Right lobe of liver (tissue), 6 donors: ENCODE results near the gene GSN. TPM values are rescaled to one million over a fixed set of nuclear protein-coding genes. Genes with fewer than 3 reads are reported as not detected.

Experiments used
- ATAC-seq, 4 donors: fragments of 200-7000 bp; cut with Tn5 transposase; one replicate each; pipeline ENCODE4 v1.9.1; 2020; ENCODE audit warnings: mild to moderate bottlenecking in 4 of 4, moderate library complexity in 4 of 4
- DNase-seq, 3 donors: peaks; one replicate each; pipeline ENCODE4 v3.0.0-alpha.2; 2020
- H3K27ac ChIP-seq, 3 donors: fragments of 200-600 bp; one replicate each; pipeline ENCODE4 v1.8.0; 2022
- H3K27me3 ChIP-seq, 2 donors: fragments of 200-600 bp; one replicate each; pipeline ENCODE4 v1.8.0; 2022
- H3K36me3 ChIP-seq, 4 donors: fragments of 200-600 bp; sonication (generic) in 1 of 4; one replicate each; pipeline versions ENCODE4 v1.5.1 to v1.8.0; 2017 to 2022; ENCODE audit warnings: control low read depth in 1 of 4
- H3K4me1 ChIP-seq, 4 donors: fragments of 200-600 bp; sonication (generic) in 1 of 4; one replicate each; pipeline versions ENCODE4 v1.5.1 to v1.8.0; 2017 to 2022; ENCODE audit warnings: control low read depth in 1 of 4
- H3K4me3 ChIP-seq, 3 donors: fragments of 200-600 bp; one replicate each; pipeline ENCODE4 v1.8.0; 2022
- H3K9me3 ChIP-seq, 4 donors: fragments of 200-600 bp; sonication (generic) in 1 of 4; one replicate each; pipeline versions ENCODE4 v1.5.1 to v1.8.0; 2017 to 2022; ENCODE audit warnings: control low read depth in 1 of 4
- POLR2A ChIP-seq: fragments of 450-650 bp; IDR thresholded peaks from one replicate; pipeline ENCODE4 v1.6.1; 2017; ENCODE audit warnings: antibody characterized with exemption, mild to moderate bottlenecking
- WGBS: methylation state at CpG from one replicate; pipeline ENCODE4 v1.1.6; 2018; ENCODE audit warnings: low coverage, low lambda C conversion rate; ENCODE audit not compliant: insufficient coverage; ENCODE audit errors: missing lambda C conversion rate; 5-methylcytosine and 5-hydroxymethylcytosine counted together
- intact Hi-C, 2 donors: fragments of 100-400 bp; cut with DNase I; formaldehyde crosslinking; loops; one replicate each; pipeline versions ENCODE4 v1.11.2 to v1.14.1; 2022
- total RNA-seq, 6 experiments: library from RNA; depleted of rRNA in 2 of 6; stranded (reverse); fragments of >200 nt in 2 of 6; fragmentation: NEBNext Ultra II Directional in 3 of 6; extraction: Animal tissue kit (Norgen Biotek cat#: 25700) in 3 of 6; gene quantifications; one replicate each; pipeline versions ENCODE4 v1.1.0 to v1.2.4, GENCODE V29; 2016 to 2023
- TF ChIP-seq, protein P1 (sequence below), 4 donors: fragments of 200-600 bp in 3 of 4; fragments of 450-650 bp in 1 of 4; IDR thresholded peaks; one replicate each; pipeline versions ENCODE4 v1.5.1 to v1.8.0; 2016 to 2022; ENCODE audit warnings: antibody characterized with exemption in 4 of 4, mild to moderate bottlenecking in 2 of 4
- donor health status: DM: no; HTN: yes; CAD: no.
- donor health status: DM: no; HTN: no; CAD: no.
- donor health status: DM: no; HTN: no; CAD: no.
- donor health status: DM: no; HTN: yes; CAD: no.
- donor health status: DM: no; HTN: yes; CAD: no.

Gene GSN
- total RNA-seq, 6 experiments from 2014 or later: 23.1 to 96.9 (median 38.8) TPM

DNA sequence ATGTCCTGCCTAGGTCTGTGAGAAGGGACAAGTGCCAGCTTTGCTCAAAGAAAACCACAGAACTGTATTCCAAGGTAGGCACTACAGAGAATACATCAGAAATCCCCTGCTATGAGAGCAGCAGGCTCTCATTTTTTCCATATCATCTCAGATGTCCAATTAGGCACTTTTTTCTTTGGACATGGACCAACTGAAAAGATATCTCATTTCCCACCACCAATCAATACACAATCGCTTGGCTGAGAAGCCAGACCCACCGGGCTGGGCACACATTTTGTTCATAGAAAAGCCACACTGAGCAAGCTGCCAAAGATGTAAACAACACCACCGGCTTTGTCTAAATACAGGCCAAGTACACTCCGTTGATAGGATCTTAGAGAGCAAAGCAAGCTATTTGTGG, 76.2 kb downstream of the GSN start:
- no peaks in the 10 kb centered on the region for H3K27me3 ChIP-seq
- intact Hi-C loops: no loop called here
- WGBS: 25% methylated on average over 4 of the region's 4 CpGs
- DNase-seq (no peak), ATAC-seq (peak in 2 of 4 donors; percentile 8 to 13)
- no peak for TF ChIP-seq POLR2A
- TF ChIP-seq, protein P1, sequence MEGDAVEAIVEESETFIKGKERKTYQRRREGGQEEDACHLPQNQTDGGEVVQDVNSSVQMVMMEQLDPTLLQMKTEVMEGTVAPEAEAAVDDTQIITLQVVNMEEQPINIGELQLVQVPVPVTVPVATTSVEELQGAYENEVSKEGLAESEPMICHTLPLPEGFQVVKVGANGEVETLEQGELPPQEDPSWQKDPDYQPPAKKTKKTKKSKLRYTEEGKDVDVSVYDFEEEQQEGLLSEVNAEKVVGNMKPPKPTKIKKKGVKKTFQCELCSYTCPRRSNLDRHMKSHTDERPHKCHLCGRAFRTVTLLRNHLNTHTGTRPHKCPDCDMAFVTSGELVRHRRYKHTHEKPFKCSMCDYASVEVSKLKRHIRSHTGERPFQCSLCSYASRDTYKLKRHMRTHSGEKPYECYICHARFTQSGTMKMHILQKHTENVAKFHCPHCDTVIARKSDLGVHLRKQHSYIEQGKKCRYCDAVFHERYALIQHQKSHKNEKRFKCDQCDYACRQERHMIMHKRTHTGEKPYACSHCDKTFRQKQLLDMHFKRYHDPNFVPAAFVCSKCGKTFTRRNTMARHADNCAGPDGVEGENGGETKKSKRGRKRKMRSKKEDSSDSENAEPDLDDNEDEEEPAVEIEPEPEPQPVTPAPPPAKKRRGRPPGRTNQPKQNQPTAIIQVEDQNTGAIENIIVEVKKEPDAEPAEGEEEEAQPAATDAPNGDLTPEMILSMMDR (IDR thresholded peaks at IDR 0.05): no peak
- no peak overlapping the region for H3K4me3 ChIP-seq
- peaks cover 6 to 98% (median 73%) of the 10 kb centered on the region in 4 donors for H3K36me3 ChIP-seq
- H3K9me3 ChIP-seq: no peaks in the 10 kb centered on the region
- peaks cover 0 to 14% (median 0%) of the 10 kb centered on the region in 4 donors for H3K4me1 ChIP-seq
- no peak overlapping the region for H3K27ac ChIP-seq

DNA sequence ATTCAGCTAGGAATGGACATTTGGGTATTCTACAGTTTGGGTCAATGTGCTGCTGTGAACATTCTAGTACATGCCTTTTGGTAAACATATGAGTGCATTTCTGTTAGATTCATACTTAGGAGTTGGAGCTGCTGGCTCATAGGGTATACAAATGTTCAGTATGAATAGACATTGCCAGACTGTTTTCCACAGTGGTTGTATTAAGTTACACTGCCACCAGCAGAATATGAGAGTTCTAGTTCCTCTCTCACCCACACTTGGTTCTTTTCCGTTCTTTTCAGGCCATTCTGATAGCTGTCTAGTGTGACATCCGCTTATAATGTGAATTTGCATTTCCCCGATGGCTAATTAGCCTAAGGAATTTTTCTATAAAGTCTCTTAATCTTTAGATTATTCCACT, 77.1 kb downstream of the GSN start:
- no peak overlapping the region for H3K4me3 ChIP-seq
- ATAC-seq: no peak

DNA sequence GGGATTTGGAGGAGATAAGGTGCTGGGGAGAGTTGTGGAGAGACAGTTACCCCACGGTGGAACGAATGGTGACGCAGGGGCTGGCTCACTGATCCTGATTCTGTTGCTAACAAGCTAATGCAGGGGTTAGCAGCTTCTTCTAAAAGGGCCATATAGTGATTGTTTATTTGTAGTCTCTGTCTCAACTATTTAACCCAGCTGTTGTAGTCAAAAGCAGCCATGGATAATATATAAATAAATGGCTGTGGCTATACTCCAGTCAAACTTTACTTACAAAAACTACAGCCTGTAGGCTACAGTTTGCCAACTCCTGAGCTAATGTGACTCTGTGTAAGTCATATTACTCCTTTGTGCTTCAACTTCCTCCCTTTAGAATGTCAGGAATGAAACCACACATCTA, 80.3 kb downstream of the GSN start:
- ATAC-seq (no peak), DNase-seq (no peak)
- Histone ChIP-seq H3K36me3 (peaks cover 18 to 98% (median 74%) of the 10 kb centered on the region in 4 donors), H3K9me3 (no peaks in the 10 kb centered on the region), H3K27me3 (no peaks in the 10 kb centered on the region), H3K27ac (no peak overlapping the region), H3K4me3 (no peak overlapping the region), H3K4me1 (peaks cover 0 to 27% (median 0%) of the 10 kb centered on the region in 4 donors)
- intact Hi-C loops: no loop called here
- 88% methylated on average over 3 of the region's 3 CpGs for WGBS
- no peak for TF ChIP-seq POLR2A
- TF ChIP-seq, protein P1 (IDR thresholded peaks at IDR 0.05): no peak

More for the DNA sequence above, 77.1 kb downstream of the GSN start:
- TF ChIP-seq POLR2A: no peak
- TF ChIP-seq, protein P1 (IDR thresholded peaks at IDR 0.05): no peak
- Histone ChIP-seq H3K9me3 (no peaks in the 10 kb centered on the region), H3K27ac (peak overlapping the region in 1 of 3 donors; percentile 37), H3K4me1 (peaks cover 0 to 14% (median 0%) of the 10 kb centered on the region in 4 donors), H3K36me3 (peaks cover 10 to 97% (median 71%) of the 10 kb centered on the region in 4 donors), H3K27me3 (no peaks in the 10 kb centered on the region)
- intact Hi-C loops: no loop called here
- 58% methylated on average over 3 of the region's 3 CpGs for WGBS
- DNase-seq: no peak

DNA sequence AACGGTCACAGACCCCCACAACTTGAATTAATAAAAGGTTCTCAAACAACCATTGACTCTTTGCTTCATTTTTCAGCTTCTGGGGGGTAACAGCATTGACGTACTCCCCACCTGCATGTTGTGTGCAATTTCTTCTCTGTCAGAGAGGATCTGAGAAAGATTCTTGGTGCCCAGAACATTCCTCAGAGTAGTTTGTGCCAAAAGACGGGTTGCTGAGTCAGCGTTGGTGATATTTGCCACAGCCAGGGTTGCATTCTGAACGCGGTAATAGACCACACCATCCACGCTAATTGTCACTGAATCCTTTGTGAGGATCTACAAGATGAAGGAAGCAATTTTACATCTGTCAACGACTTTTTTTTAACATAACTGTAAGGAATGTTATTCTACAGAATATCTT, 81.0 kb downstream of the GSN start:
- no peak overlapping the region for H3K27ac ChIP-seq
- H3K36me3 ChIP-seq: peaks cover 18 to 98% (median 73%) of the 10 kb centered on the region in 4 donors
- DNase-seq: no peak

More for the DNA sequence above, 81.0 kb downstream of the GSN start:
- peaks cover 0 to 27% (median 0%) of the 10 kb centered on the region in 4 donors for H3K4me1 ChIP-seq
- no peaks in the 10 kb centered on the region for H3K9me3 ChIP-seq
- no peak for TF ChIP-seq POLR2A
- TF ChIP-seq, protein P1 (IDR thresholded peaks at IDR 0.05): no peak
- intact Hi-C loops: no loop called here
- ATAC-seq: no peak
- 71% methylated on average over 8 of the region's 8 CpGs for WGBS
- no peak overlapping the region for H3K4me3 ChIP-seq
- H3K27me3 ChIP-seq: no peaks in the 10 kb centered on the region
